Right lung (tissue), 10 donors: ENCODE results near the gene TINAGL1. TPM values are rescaled to one million over a fixed set of nuclear protein-coding genes. Genes with fewer than 3 reads are reported as not detected.

Experiments used
- DNase-seq, 2 donors: peaks; one replicate each; pipeline ENCODE4 v3.0.0-alpha.2; 2013
- long read RNA-seq, 8 donors: transcript quantifications; one replicate each; lab custom pipeline, GENCODE V29; 2026
- polyA plus RNA-seq, 5 donors: library from polyadenylated mRNA; unstranded; fragments of 120-200 nt; gene quantifications; one replicate each; pipeline versions ENCODE4 v1.2.1 to v1.2.3, GENCODE V29; 2013; ENCODE audit warnings: inconsistent platforms in 1 of 5, low replicate concordance in 1 of 5; ENCODE audit not compliant: insufficient read length in 5 of 5, insufficient read depth in 1 of 5

The TINAGL1 gene, protein sequence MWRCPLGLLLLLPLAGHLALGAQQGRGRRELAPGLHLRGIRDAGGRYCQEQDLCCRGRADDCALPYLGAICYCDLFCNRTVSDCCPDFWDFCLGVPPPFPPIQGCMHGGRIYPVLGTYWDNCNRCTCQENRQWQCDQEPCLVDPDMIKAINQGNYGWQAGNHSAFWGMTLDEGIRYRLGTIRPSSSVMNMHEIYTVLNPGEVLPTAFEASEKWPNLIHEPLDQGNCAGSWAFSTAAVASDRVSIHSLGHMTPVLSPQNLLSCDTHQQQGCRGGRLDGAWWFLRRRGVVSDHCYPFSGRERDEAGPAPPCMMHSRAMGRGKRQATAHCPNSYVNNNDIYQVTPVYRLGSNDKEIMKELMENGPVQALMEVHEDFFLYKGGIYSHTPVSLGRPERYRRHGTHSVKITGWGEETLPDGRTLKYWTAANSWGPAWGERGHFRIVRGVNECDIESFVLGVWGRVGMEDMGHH
- 10 to 100 TPM; 32.2 to 51.7 (median 50.7) TPM for polyA plus RNA-seq
- long read RNA-seq, donor 1, transcript TINAGL1-201 (12 exons, 2,187 nt) = major isoform, 15 of 17 reads
- long read RNA-seq, donor 1, partial matches to known transcripts = 0 of 17 reads
- long read RNA-seq, donor 1, other reads (novel, unspliced or antisense) = 0 of 17 reads
- long read RNA-seq, donor 2, transcript TINAGL1-201 (12 exons, 2,187 nt) = major isoform, 7 of 61 reads
- long read RNA-seq, donor 2, partial matches to known transcripts = 54 of 61 reads
- long read RNA-seq, donor 2, other reads (novel, unspliced or antisense) = 0 of 61 reads
- long read RNA-seq, donor 3, transcript TINAGL1-201 (12 exons, 2,187 nt) = major isoform, 9 of 9 reads
- long read RNA-seq, donor 3, partial matches to known transcripts = 0 of 9 reads
- long read RNA-seq, donor 3, other reads (novel, unspliced or antisense) = 0 of 9 reads
- long read RNA-seq, donor 4, transcript TINAGL1-205 (2 exons, 680 nt) = major isoform, 5 of 7 reads
- long read RNA-seq, donor 4, partial matches to known transcripts = 0 of 7 reads
- long read RNA-seq, donor 4, other reads (novel, unspliced or antisense) = 0 of 7 reads
- long read RNA-seq, donor 5, transcript TINAGL1-201 (12 exons, 2,187 nt) = major isoform, 8 of 82 reads
- long read RNA-seq, donor 5, partial matches to known transcripts = 73 of 82 reads
- long read RNA-seq, donor 5, other reads (novel, unspliced or antisense) = 0 of 82 reads
- long read RNA-seq, donor 6, transcript TINAGL1-201 (12 exons, 2,187 nt) = major isoform, 20 of 122 reads
- long read RNA-seq, donor 6, partial matches to known transcripts = 100 of 122 reads
- long read RNA-seq, donor 6, other reads (novel, unspliced or antisense) = 0 of 122 reads
- long read RNA-seq, donor 7, transcript TINAGL1-201 (12 exons, 2,187 nt) = major isoform, 13 of 13 reads
- long read RNA-seq, donor 7, partial matches to known transcripts = 0 of 13 reads
- long read RNA-seq, donor 7, other reads (novel, unspliced or antisense) = 0 of 13 reads
- long read RNA-seq, donor 8, partial matches to known transcripts = 0 of 6 reads
- long read RNA-seq, donor 8, other reads (novel, unspliced or antisense) = 0 of 6 reads

DNA sequence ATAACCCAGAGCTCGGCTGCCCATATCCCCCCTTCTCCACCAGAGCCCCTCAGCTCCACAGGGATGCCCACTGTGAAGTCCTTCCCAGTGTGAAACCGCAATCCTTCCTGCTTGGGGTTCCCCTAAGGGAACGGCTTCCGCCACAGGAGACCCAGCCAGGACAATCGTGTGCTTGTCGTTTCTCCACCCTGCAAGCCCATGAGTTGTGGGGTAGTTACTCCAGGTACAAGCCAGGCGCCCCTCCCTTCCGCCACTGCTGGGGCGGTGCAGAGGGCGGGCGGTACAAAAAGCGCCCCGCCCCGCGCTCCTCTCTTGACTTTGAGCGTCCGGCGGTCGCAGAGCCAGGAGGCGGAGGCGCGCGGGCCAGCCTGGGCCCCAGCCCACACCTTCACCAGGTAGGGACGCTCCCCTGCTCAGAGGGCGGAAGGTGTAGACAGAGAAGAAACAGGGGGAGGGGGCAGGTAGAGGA is at the start of gene TINAGL1:
Gene TINAGL1, plus strand, starts transcription at position 315 of the 469 bp plus-strand sequence. CDS start 634 bp downstream, outside the sequence.
- no peak for DNase-seq

DNA sequence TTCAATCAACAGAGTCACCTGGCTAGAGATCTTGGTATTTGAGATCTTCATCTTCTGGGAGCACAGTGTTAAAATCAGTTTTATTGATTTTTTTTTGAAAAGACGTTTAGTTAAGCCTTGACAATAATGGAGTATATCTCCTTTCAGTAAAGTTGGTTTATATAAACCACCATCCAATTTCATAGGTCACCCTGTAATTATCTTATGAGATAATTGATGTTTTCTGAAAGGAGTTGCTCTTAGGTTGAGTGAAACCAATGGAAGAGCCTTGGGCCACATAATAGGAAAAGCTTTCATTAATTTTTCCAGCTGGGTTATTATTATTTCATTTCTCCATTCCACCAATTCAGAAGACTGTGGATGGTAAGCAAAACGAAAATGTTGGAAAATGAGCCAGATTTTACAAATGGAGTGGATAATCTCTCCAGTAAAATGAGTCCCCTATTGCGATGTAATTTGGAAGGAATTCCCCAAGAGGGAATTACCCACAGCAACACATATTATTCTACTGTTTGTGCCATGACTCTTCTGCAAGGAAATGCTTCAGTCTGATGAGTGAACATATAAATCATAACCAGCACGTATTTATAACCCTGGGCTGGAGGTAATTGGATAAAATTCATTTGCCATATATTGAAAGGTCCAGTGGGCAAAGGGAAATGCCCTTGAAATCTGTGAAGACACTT is 46.2 kb upstream of the TINAGL1 start:
- no peak for DNase-seq

DNA sequence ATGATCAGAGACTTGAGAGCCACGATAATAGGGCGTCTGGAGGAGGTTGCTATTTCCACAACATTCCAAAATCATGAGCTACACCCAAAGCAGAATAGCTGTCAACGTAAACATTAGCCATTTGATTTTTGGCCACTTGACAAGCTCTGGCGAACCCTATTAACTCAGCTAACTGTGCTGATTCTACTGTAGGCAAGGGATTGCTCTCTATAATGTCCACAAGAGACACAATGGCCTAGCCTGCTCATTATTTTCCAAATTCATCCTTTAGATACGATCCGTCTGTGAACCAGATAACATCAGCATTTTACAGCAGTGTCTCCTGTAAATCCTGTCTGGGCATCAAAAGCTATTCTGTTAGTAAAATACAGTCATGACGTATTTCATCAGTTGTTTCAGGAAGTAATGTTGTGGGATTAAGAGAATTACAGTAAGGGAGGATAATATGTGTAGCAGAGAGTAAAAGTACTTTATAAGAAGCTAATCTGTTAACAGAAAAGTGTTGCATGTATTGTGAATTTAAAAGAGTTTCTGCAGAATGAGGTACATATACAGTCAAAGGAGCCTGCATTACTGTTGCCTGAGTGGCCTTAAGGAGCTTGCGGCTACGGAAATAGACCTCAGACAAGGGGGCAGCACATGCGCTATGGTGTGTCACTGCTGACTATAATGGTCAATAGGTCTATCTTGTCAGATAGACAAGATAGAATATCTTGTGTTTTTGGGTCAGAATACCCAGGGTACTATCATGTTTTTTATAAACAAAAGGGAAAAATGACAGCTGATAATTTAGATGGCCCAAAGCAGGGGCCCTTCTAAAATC is 44.9 kb upstream of the TINAGL1 start:
- DNase-seq = peak in 1 of 2 donors; percentile 32

DNA sequence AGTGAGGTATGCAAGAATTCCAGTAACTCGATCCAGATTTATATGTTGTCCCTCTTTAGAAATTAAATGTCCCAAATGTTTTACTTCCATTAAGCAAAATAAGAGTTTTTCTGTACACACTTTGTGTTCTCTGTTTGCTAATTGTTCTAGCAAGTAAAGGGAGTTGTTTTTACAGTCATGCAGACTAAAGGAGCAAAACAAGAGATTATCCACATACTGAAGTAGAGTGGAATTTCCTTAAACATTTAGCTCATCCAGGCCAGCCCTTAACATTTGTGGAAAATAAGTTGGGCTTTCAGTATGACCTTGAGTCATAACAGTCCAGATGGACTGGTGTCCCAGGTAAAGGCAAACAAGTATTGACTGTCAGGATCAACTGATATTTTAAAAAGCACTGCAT is 44.1 kb upstream of the TINAGL1 start:
- DNase-seq = no peak

DNA sequence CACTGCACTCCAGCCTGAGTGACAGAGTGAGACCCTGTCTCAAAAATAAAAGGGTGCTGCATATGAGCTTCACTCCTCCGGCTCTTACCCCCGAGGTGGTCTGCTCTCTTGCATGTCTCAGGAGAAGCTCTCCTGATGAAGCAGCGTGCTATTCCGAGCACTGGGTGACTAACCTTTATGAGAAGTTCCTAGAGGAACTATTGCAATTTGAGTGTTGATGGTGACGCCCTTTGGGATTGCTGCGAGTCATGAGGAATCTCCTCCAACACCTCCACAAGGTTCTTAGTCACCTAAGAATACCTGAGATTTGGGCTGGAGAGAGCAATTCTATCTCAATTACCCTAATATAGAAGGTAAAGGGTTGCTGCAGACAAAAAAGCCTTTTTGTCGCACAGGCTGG is 40.8 kb upstream of the TINAGL1 start:
- no peak for DNase-seq

DNA sequence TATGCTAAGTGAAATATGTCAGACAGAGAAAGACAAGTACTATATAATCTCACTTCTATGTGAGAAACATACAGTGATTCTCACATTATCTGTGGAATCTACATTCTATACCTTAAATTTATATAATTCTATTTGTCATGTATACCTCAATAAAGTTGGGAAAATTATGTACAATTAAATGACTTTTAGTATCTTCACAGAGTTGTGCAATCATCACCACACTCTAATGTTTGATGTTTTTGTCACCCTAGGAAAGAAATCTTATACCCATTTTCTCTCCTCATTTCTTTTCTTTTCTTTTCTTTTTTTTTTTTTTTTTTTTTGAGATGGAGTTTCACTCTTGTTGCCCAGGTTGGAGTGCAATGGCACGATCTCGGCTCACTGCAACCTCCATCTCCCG is 37.0 kb upstream of the TINAGL1 start:
- DNase-seq = no peak

DNA sequence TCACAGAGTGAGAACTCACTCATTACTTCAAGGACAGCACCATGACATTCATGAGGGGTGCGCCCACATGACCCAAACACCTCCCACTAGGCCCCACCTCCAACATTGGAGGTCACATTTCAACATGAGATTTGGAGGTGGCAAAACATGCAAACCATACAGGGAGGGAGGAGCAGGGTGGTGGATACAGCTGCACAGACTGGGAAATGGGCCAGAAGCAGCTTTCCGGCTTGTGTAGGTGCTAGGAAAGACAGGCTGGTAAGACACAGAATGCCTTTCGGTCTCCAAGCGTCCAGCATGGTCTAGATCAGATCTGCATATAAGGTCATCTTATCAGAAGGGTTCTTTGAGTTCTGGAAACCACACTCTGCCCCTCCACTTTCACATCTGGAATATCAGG is 35.1 kb upstream of the TINAGL1 start:
- DNase-seq = no peak

DNA sequence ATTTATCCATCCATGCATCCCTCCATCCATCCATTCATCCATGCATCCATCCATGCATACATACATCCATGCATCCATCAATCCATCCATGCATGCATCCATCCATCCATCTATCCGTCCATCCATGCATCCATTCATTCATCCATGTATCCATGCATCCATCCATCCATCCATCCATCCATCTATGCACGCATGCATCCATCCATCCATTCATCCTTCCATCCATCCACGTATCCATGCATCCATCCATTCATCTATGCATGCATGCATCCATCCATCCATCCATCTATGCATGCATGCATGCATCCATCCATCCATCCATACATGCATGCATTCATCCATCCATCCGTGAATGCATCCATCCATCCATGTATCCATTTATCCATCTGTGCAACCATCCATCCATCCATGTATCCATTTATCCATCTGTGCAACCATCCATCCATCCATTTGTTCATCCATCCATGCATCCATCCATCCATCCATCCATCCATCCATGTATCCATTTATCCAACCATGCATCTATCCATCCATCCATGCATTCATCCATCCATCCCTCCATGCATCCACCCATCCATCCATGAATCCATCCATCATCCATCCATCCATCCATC is 30.3 kb upstream of the TINAGL1 start:
- DNase-seq = no peak

DNA sequence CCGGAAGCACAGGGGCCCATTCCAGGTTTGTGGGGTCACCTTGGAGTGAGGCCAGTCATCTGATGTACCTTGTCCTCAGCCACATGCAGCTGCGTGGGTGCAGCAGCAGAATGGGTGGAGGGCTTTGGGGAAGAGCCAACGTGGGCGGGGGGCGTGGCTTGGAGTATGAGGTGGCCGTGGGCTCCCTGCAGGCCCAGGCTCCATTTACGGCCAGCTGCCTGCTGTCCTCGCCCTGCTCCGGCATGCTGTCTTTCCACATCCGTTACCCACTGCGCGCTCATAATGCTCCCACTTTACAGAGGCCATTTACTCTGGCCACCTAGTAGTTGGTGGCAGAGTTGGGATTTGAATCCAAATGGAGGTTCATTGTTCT is 27.8 kb upstream of the TINAGL1 start:
- DNase-seq = no peak

DNA sequence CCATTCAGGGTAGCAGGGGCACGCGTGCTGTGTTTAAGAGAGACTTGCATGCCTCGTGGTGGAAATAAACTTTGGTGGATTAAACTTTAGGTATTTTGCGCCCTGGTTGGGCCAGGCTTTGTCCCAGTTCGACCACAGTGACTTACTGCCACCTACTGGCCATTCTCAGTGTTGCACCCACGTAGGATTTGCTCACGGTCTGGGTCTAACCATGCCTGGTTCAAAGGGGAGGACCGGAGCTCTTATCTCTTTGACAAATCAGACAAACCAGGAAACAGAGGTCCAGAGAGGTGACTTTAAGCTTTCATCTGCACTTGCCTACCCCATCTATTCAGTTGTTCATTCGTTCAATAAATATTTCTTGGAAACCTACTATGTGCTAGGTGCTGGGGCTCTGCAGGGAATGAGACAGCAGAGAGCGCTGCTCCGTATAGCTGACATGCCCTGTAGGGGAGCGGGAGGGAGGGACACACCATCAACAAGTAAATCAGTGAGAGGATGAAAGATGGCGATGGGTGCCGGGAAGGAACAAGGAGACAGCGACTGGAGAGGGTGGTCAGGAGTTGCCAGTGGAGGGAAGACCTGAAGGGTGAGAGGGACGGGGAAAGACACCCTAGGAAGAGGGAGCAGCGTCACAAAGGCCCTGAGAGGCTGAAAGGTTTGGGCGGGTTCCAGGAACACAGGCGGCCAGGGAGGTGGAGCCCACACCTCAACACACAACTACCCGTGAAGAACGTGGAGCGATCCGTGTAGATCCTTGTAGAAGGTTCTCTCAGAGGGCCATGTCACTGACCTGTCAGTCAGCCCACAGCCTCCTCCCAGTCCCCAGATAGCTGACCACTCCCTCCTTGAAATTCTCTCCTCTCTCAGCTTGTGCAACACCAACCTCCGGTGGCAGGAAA is 27.2 kb upstream of the TINAGL1 start:
- peak; percentile 71 to 85 for DNase-seq

DNA sequence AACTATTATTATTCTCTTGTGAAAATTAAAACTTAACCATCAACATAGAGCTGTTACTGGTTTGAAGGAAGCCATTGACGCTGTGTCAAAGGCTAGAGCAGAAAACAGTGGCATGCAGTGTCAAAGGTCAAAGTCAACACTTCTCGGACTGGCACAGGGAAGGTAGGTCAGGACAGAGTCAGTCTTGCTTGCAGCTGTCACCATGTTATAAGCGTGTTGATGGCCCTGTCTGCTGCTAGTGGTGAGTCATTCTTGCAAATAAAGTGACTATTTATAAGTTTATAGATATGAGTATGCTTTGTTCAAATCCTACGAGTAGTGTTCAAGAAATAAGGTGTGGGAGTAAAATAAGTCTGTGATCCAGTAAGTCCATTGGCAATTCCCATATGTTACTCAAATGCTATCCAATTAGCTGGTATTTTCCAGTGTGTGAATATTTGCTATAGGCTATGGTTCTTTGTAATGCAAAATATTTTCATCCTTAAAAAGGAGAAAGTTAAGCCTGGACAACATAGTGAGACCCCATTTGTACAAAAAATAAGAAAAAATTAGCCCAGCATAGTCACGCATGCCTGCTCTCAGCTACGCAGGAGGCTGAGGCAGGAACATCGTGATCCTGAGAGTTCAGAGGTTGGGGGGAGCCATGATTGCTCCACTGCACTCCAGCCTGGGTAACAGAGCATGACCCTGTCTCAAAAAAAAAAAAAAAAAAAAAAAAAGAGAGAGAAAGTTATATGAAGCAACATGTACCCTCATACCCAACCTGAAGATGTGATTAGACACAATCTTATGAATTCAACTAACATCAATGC is 26.3 kb upstream of the TINAGL1 start:
- DNase-seq = no peak

DNA sequence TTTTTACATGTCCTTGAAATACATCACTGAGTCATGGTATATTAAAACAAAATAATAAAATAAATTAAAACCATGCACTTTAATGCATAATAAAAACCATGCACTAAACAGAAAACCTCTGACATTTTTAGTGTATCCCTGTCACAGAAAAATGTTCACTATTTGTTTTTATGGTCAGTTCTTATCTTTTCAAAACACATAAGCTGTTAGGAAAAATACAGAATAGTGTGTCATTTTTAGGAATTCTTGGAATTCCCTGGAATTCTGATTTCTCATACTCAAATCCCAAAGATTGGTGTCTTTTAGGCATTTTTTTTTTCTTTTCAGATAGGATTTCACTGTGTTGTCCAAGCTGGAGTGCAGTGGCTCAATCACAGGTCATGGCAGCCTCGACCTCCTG is 25.1 kb upstream of the TINAGL1 start:
- no peak for DNase-seq

DNA sequence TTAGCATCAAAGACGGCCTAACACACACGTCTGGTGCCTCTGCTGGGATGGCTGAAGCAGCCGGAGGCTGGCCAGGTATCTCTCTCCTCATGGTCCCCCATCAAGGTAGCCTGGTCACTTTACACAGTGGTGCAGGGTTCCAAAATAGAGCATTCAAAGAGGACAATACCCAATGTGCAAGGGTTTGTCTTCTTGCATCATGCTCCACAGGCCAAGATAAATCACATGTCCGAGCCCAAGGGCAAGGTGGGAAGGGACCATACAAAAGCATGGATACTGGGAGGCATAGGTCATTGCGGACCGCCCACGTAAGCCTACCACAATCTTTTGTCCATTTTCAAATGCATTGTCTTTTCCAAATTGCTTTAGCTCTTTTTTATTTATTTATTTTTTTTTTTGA is 23.8 kb upstream of the TINAGL1 start:
- no peak for DNase-seq

DNA sequence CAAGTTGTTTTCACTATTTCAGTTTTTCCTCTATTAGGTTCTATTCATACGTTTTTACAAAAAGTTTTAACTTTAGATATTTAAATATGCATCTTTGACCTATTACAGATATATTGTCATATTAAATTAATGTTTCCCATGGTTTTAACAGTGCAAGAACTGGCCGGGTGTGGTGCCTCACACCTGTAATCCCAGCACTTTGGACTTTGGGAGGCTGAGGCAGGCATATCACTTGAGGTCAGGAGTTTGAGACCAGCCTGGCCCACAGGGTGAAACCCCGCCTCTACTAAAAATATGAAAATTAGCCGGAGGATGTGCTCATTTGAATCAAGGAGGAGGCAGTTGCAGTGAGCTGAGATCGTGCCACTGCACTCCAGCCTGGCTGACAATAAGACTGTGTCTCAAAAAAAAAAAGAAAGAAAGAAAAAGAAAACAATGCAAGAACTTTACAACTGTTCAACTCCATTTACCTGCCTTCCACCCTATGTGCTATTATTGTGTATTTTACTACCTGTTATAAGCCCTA is 19.8 kb upstream of the TINAGL1 start:
- no peak for DNase-seq

DNA sequence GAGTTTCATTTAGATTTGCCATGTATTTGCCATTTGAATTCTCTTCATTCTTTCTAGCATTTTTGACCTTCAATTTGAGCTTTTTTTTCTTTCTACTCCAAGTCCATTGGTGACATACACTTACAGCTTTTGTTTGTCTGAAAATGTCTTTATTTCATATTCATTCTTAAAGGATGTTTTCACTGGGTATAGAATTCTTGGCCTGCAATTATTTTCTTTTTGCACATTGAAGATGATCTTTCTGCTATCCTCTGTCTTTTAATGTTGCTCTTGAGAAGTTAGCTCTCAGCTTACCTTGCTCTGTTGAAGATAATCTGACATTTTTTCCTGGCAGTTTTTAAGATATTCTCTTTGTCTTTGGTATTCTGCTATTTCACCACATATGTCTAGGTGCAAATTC is 16.6 kb upstream of the TINAGL1 start:
- no peak for DNase-seq

DNA sequence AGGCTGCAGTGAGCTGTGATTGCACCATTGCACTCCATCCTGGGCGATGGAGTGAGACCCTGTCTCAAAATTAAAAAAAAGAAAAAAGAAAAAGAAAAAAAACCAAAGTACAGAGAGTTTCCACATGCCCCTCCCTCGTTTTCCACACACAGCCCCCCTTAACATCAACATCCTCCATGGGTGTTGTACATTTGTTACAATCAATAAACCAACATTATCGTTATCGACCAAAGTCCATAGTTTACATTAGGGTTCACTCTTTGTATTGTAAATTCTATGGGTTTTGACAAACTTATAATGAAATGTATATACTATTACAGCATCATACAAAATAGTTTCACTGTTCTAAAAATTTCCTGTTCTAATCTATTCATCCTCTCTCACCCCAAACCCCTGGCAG is 15.9 kb upstream of the TINAGL1 start:
- no peak for DNase-seq
